GM12878 (cell line): ENCODE data around the gene ZCCHC8.

Source experiments
- CBFB ChIP-seq: IDR thresholded peaks from 2 replicates; pipeline ENCODE4 v1.6.1; 2016; ENCODE audit warnings: antibody characterized with exemption, low read depth
- CBX5 ChIP-seq: sonication (generic); IDR thresholded peaks from 2 replicates; pipeline ENCODE4 v1.6.1; 2016; ENCODE audit warnings: low read depth, moderate library complexity, mild to moderate bottlenecking, inconsistent platforms
- CTCF ChIP-seq, 3 experiments: IDR thresholded peaks in 2 of 3; conservative IDR thresholded peaks in 1 of 3; 2 replicates each; pipeline ENCODE4 v1.5.1; 2011; ENCODE audit warnings: low read depth in 3 of 3, low read length in 3 of 3, mild to moderate bottlenecking in 3 of 3, control low read depth in 2 of 3, moderate library complexity in 2 of 3, inconsistent platforms in 1 of 3, mixed read lengths in 1 of 3; ENCODE audit not compliant: control insufficient read depth in 2 of 3, insufficient read depth in 1 of 3; ENCODE audit errors: extremely low read depth in 1 of 3
- GABPA ChIP-seq: IDR thresholded peaks from 2 replicates; pipeline ENCODE4 v1.6.1; 2014; ENCODE audit warnings: antibody characterized with exemption, low read depth, mild to moderate bottlenecking, inconsistent platforms
- NFXL1 ChIP-seq: fragments of 450-650 bp; IDR thresholded peaks from 2 replicates; pipeline ENCODE4 v1.6.1; 2017; ENCODE audit warnings: antibody characterized with exemption, mild to moderate bottlenecking, borderline replicate concordance
- POLR2A ChIP-seq: IDR thresholded peaks from 2 replicates; pipeline ENCODE4 v1.6.1; 2011; ENCODE audit warnings: low read depth, mild to moderate bottlenecking, low read length
- RAD21 ChIP-seq: IDR thresholded peaks from 2 replicates; pipeline ENCODE4 v1.6.1; 2011; ENCODE audit warnings: mild to moderate bottlenecking, low read depth, low read length, moderate library complexity; ENCODE audit not compliant: insufficient read depth
- TAF1 ChIP-seq: IDR thresholded peaks from 2 replicates; pipeline ENCODE4 v1.6.1; 2011; ENCODE audit warnings: mild to moderate bottlenecking, low read depth, low read length, borderline replicate concordance
- ZNF207 ChIP-seq: fragments of 450-650 bp; IDR thresholded peaks from 2 replicates; pipeline ENCODE4 v1.6.1; 2014; ENCODE audit warnings: antibody characterized with exemption, mild to moderate bottlenecking, borderline replicate concordance
- TF ChIP-seq, protein P1 (sequence below): fragments of 150-350 bp; IDR thresholded peaks from 2 replicates; pipeline ENCODE4 v1.6.1; 2016; ENCODE audit warnings: low read depth, low read length

GRCh38 chr12:122523846-122524718 lies 23.4 kb upstream of the ZCCHC8 start:
- TF ChIP-seq GABPA (no peak), NFXL1 (no peak), TAF1 (no peak), POLR2A (no peak), RAD21 (no peak), CBX5 (no peak), CBFB (no peak), ZNF207 (no peak), CTCF (IDR thresholded peaks at IDR 0.05 in 2 of 3, conservative IDR thresholded peaks at IDR 0.05 in 1 of 3; ENCODE audit: control insufficient read depth in 2 of 3, extremely low read depth in 1 of 3, insufficient read depth in 1 of 3, low read depth in 3 of 3, low read length in 3 of 3) (no peak)
- TF ChIP-seq, protein P1, sequence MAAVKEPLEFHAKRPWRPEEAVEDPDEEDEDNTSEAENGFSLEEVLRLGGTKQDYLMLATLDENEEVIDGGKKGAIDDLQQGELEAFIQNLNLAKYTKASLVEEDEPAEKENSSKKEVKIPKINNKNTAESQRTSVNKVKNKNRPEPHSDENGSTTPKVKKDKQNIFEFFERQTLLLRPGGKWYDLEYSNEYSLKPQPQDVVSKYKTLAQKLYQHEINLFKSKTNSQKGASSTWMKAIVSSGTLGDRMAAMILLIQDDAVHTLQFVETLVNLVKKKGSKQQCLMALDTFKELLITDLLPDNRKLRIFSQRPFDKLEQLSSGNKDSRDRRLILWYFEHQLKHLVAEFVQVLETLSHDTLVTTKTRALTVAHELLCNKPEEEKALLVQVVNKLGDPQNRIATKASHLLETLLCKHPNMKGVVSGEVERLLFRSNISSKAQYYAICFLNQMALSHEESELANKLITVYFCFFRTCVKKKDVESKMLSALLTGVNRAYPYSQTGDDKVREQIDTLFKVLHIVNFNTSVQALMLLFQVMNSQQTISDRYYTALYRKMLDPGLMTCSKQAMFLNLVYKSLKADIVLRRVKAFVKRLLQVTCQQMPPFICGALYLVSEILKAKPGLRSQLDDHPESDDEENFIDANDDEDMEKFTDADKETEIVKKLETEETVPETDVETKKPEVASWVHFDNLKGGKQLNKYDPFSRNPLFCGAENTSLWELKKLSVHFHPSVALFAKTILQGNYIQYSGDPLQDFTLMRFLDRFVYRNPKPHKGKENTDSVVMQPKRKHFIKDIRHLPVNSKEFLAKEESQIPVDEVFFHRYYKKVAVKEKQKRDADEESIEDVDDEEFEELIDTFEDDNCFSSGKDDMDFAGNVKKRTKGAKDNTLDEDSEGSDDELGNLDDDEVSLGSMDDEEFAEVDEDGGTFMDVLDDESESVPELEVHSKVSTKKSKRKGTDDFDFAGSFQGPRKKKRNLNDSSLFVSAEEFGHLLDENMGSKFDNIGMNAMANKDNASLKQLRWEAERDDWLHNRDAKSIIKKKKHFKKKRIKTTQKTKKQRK: no peak
